LNCAP (cell line): ENCODE measurements around the gene PRKAR1A.

Experiments
- TF ChIP-seq, protein P1 (sequence below): fragments of 450-650 bp; IDR thresholded peaks from 2 replicates; pipeline ENCODE4 v1.5.1; 2017; ENCODE audit warnings: mild to moderate bottlenecking

The PRKAR1A gene

DNA sequence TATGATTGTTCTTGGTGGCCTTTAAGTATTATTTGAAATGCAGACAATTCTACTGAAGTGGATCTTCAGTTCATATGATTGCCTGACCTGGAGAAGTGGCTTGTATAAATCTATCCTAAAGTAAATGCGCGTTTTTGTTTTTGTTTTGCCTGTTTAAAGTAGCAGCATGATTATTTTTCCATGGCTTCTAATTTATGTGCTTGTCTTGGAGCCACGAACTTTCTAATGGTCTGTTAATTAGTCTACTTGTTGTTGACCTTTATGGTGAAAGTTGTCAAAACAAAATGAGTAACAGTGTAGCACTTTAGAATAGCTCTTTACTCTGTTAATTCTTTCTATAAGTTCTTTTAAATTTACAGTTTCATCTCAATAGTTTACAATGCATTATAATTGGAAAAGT lies 1.7 kb downstream of the PRKAR1A start:
- TF ChIP-seq, protein P1, sequence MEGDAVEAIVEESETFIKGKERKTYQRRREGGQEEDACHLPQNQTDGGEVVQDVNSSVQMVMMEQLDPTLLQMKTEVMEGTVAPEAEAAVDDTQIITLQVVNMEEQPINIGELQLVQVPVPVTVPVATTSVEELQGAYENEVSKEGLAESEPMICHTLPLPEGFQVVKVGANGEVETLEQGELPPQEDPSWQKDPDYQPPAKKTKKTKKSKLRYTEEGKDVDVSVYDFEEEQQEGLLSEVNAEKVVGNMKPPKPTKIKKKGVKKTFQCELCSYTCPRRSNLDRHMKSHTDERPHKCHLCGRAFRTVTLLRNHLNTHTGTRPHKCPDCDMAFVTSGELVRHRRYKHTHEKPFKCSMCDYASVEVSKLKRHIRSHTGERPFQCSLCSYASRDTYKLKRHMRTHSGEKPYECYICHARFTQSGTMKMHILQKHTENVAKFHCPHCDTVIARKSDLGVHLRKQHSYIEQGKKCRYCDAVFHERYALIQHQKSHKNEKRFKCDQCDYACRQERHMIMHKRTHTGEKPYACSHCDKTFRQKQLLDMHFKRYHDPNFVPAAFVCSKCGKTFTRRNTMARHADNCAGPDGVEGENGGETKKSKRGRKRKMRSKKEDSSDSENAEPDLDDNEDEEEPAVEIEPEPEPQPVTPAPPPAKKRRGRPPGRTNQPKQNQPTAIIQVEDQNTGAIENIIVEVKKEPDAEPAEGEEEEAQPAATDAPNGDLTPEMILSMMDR = no peak

DNA sequence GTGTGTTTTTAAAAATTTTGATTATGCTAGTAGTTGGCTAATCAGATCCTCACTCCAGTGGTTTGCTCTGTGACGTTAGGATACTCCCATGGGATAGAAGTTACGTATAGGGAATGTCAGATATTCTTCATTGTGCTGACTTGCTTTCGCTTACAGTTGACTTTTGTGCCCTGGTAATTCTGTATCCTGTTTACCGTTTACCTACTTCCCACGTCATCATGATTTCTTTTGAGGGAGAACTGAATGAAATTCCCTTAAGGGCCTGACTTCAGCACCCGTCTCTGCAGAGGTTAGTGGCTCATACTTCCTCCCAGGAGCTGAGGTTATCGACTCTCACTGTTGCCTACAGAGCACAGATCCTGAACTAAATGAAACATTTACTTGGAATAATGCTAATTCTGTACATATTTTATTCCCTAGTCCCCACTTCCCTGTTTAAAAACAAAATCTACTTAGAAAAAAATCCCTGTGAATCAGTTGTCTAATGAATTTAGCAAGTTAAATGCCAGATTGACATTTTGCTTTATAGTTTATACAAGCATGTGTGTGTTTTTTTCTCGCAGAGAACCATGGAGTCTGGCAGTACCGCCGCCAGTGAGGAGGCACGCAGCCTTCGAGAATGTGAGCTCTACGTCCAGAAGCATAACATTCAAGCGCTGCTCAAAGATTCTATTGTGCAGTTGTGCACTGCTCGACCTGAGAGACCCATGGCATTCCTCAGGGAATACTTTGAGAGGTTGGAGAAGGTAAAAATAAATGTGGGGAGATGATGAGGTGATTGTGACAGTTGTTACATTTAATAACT lies 2.8 kb downstream of the PRKAR1A start:
- TF ChIP-seq, protein P1 = no peak

- TF ChIP-seq, protein P1 = no peak
These were observed 4.5 kb downstream of the PRKAR1A start for GRCh38 chr17:68516732-68517131.

GRCh38 chr17:68518063-68518815 lies 6.0 kb downstream of the PRKAR1A start:
- TF ChIP-seq, protein P1 = no peak

GRCh38 chr17:68519911-68520310 lies 7.7 kb downstream of the PRKAR1A start:
- TF ChIP-seq, protein P1 = no peak

DNA sequence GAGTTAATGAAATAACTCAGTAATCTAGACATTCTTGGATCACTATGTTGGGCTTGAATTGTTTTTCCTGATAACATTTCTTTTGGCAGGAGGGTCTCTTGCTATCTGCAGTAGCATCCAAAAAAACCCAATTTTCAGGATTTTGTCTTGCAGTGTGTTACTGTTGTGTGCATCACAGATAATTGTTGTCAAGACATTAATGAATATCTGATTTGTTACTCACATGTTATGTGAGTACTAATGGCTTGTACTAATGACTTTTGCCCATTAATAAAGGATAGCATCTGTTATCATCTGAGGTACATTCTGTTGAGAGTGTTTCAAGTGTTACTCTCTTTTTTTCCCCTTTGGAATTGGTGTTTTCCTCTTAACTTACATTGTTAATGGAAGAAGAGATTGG lies 10.0 kb downstream of the PRKAR1A start:
- TF ChIP-seq, protein P1 = no peak

- TF ChIP-seq, protein P1 = no peak
These were observed 14.3 kb downstream of the PRKAR1A start for GRCh38 chr17:68526548-68526947.
